ENCODE measurements around the gene ZNF408.

DNA sequence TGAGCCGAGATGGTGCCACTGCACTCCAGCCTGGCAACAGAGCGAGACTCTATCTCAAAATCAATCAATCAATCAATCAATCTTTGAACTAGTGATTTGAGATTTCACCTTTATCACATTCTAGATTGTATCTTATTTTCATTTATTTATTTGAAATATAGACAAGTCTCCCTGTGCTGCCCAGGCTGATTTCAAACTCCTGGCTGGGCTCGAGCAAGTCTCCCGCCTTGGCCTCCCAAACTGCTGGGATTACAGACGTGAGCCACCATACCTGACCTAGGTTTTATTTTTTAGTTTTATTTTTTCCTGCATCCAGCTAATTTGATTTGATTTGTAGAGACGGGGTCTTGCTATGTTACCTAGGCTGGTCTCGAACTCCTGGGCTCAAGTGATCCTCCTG is 35.3 kb downstream of the ZNF408 start:
- TF ChIP-seq NFYB (CRISPR knock-in tag; conservative IDR thresholded peaks at IDR 0.05; ENCODE audit: low read depth), result no peak
- no peak for TF ChIP-seq CREB1 (CRISPR knock-in tag; IDR thresholded peaks at IDR 0.05)
- TF ChIP-seq NR3C1 (CRISPR knock-in tag; conservative IDR thresholded peaks at IDR 0.05; ENCODE audit: low read depth), result no peak
- TF ChIP-seq SMAD3 (CRISPR knock-in tag; IDR thresholded peaks at IDR 0.05; ENCODE audit: borderline replicate concordance), result no peak
- TF ChIP-seq, protein P1, sequence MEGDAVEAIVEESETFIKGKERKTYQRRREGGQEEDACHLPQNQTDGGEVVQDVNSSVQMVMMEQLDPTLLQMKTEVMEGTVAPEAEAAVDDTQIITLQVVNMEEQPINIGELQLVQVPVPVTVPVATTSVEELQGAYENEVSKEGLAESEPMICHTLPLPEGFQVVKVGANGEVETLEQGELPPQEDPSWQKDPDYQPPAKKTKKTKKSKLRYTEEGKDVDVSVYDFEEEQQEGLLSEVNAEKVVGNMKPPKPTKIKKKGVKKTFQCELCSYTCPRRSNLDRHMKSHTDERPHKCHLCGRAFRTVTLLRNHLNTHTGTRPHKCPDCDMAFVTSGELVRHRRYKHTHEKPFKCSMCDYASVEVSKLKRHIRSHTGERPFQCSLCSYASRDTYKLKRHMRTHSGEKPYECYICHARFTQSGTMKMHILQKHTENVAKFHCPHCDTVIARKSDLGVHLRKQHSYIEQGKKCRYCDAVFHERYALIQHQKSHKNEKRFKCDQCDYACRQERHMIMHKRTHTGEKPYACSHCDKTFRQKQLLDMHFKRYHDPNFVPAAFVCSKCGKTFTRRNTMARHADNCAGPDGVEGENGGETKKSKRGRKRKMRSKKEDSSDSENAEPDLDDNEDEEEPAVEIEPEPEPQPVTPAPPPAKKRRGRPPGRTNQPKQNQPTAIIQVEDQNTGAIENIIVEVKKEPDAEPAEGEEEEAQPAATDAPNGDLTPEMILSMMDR (IDR thresholded peaks at IDR 0.05), result no peak
- TF ChIP-seq TEAD1 (CRISPR knock-in tag; IDR thresholded peaks at IDR 0.05), result no peak
- no peak for TF ChIP-seq JUN (CRISPR knock-in tag; IDR thresholded peaks at IDR 0.05)
- TF ChIP-seq NR1H2 (CRISPR knock-in tag; IDR thresholded peaks at IDR 0.05), result no peak
- no peak for TF ChIP-seq ESRRA (CRISPR knock-in tag; IDR thresholded peaks at IDR 0.05; ENCODE audit: borderline replicate concordance)
- TF ChIP-seq, protein P2, sequence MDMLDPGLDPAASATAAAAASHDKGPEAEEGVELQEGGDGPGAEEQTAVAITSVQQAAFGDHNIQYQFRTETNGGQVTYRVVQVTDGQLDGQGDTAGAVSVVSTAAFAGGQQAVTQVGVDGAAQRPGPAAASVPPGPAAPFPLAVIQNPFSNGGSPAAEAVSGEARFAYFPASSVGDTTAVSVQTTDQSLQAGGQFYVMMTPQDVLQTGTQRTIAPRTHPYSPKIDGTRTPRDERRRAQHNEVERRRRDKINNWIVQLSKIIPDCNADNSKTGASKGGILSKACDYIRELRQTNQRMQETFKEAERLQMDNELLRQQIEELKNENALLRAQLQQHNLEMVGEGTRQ (CRISPR knock-in tag; IDR thresholded peaks at IDR 0.05), result no peak
